Raji (cell line): ENCODE data around the gene PODXL2.

Source experiments
- POLR2A ChIP-seq: IDR thresholded peaks from 2 replicates; pipeline ENCODE4 v1.6.1; 2011; ENCODE audit warnings: low read depth, low read length, control low read depth; ENCODE audit not compliant: insufficient read depth

PODXL2 gene

GRCh38 chr3:127628788-127629466, at the start of gene PODXL2:
Gene PODXL2, plus strand, starts transcription at chr3:127629185. Its CDS starts 35 bp downstream, at chr3:127629220.
- TF ChIP-seq POLR2A: no peak

GRCh38 chr3:127580327-127581060, 48.5 kb upstream of the PODXL2 start:
- no peak for TF ChIP-seq POLR2A

- no peak for TF ChIP-seq POLR2A
Observed at GRCh38 chr3:127584734-127585133, 44.3 kb upstream of the PODXL2 start.

- no peak for TF ChIP-seq POLR2A
Observed at GRCh38 chr3:127585163-127585812, 43.7 kb upstream of the PODXL2 start.

GRCh38 chr3:127585813-127586413, 43.1 kb upstream of the PODXL2 start:
- no peak for TF ChIP-seq POLR2A

GRCh38 chr3:127587876-127588275, 41.1 kb upstream of the PODXL2 start:
- no peak for TF ChIP-seq POLR2A

- no peak for TF ChIP-seq POLR2A
Observed at GRCh38 chr3:127588806-127589577, 40.0 kb upstream of the PODXL2 start.

- no peak for TF ChIP-seq POLR2A
Observed at GRCh38 chr3:127589600-127590281, 39.2 kb upstream of the PODXL2 start.

GRCh38 chr3:127590282-127590592, 38.7 kb upstream of the PODXL2 start:
- TF ChIP-seq POLR2A: no peak

GRCh38 chr3:127590593-127591465, 38.2 kb upstream of the PODXL2 start, which contains the start of gene TPRA1:
Gene TPRA1, minus strand, starts transcription at chr3:127590733. Its CDS starts 10,587 bp downstream, at chr3:127580146.
- peak; percentile 80 for TF ChIP-seq POLR2A

- TF ChIP-seq POLR2A: no peak
Observed at GRCh38 chr3:127593178-127593577, 35.8 kb upstream of the PODXL2 start.

- no peak; the same call in 1 of the 2 replicates for TF ChIP-seq POLR2A
Observed at GRCh38 chr3:127595303-127595702, 33.7 kb upstream of the PODXL2 start.

- no peak for TF ChIP-seq POLR2A
Observed at GRCh38 chr3:127597020-127597771, 31.8 kb upstream of the PODXL2 start.
